SK-N-SH (cell line): ENCODE measurements around the gene CRELD2. TPM values are rescaled to one million over a fixed set of nuclear protein-coding genes. Genes with fewer than 3 reads are reported as not detected.

ENCODE experiments used
- CTCF ChIA-PET: fragments of 300-600, 350-600 bp; formaldehyde crosslinking; extraction: SDS; loops from one replicate; lab custom pipeline; 2021; lab: Yijun Ruan, JAX
- POLR2A ChIA-PET: fragments of 350-600 bp; sonication (Branson Sonifier 250); formaldehyde crosslinking; extraction: SDS; loops from one replicate; lab custom pipeline; 2020; ENCODE audit warnings: antibody characterized with exemption, inconsistent platforms; lab: Yijun Ruan, JAX
- DNase-seq: peaks from one replicate; pipeline ENCODE4 v3.0.0; 2012
- H2AFZ ChIP-seq: fragments of 200-600 bp; sonication (generic); 2 replicates; pipeline ENCODE4 v1.8.1; 2016; ENCODE audit warnings: antibody characterized with exemption, mild to moderate bottlenecking, low read depth
- H3F3A ChIP-seq: fragments of 200-600 bp; sonication (generic); replicated peaks from 2 replicates; pipeline ENCODE3; 2016; ENCODE audit warnings: antibody characterized with exemption, mild to moderate bottlenecking; ENCODE audit not compliant: insufficient read depth
- H3K27ac ChIP-seq, 2 experiments: fragments of 200-500 bp in 1 of 2; fragments of 200-600 bp in 1 of 2; sonication (Bioruptor generic) in 1 of 2; sonication (generic), shearing (Covaris generic) in 1 of 2; 2 replicates each; pipeline versions ENCODE4 v1.5.1 to v1.6.1; 2014 to 2016; ENCODE audit warnings: low read depth in 2 of 2, inconsistent platforms in 1 of 2, low read length in 1 of 2, mild to moderate bottlenecking in 1 of 2, mixed read lengths in 1 of 2
- H3K27me3 ChIP-seq: fragments of 200-600 bp; sonication (generic), shearing (Covaris generic); 2 replicates; pipeline ENCODE4 v1.6.1; 2016; ENCODE audit warnings: mixed run types; ENCODE audit not compliant: insufficient read depth
- H3K36me3 ChIP-seq, 2 experiments: fragments of 200-500 bp in 1 of 2; fragments of 200-600 bp in 1 of 2; sonication (Bioruptor generic) in 1 of 2; sonication (generic) in 1 of 2; replicated peaks in 1 of 2; 2 replicates each; pipeline versions ENCODE3 to v1.5.1; 2014 to 2016; ENCODE audit warnings: low read length in 1 of 2, mild to moderate bottlenecking in 1 of 2; ENCODE audit not compliant: insufficient read depth in 2 of 2, control insufficient read depth in 1 of 2
- H3K4me1 ChIP-seq, 2 experiments: fragments of 200-500 bp in 1 of 2; fragments of 200-600 bp in 1 of 2; sonication (Bioruptor generic) in 1 of 2; sonication (generic), shearing (Covaris generic) in 1 of 2; 2 replicates each; pipeline versions ENCODE4 v1.5.1 to v1.6.1; 2014 to 2016; ENCODE audit warnings: low read depth in 1 of 2, low read length in 1 of 2, mixed run types in 1 of 2; ENCODE audit not compliant: insufficient read depth in 2 of 2, control insufficient read depth in 1 of 2
- H3K4me2 ChIP-seq: fragments of 200-600 bp; sonication (generic), shearing (Covaris generic); 2 replicates; pipeline ENCODE4 v1.6.1; 2017; ENCODE audit warnings: mixed run types
- H3K4me3 ChIP-seq, 2 experiments: fragments of 200-500 bp in 1 of 2; fragments of 200-600 bp in 1 of 2; sonication (Bioruptor generic) in 1 of 2; sonication (generic), shearing (Covaris generic) in 1 of 2; 2 replicates each; pipeline versions ENCODE4 v1.5.1 to v1.8.1; 2014 to 2016; ENCODE audit warnings: low read depth in 2 of 2, inconsistent platforms in 1 of 2, low read length in 1 of 2, mild to moderate bottlenecking in 1 of 2, mixed read lengths in 1 of 2, moderate library complexity in 1 of 2
- H3K79me2 ChIP-seq: fragments of 200-600 bp; sonication (generic); 2 replicates; pipeline ENCODE4 v1.8.1; 2017; ENCODE audit warnings: mild to moderate bottlenecking; ENCODE audit not compliant: insufficient read depth
- H3K9ac ChIP-seq: fragments of 200-600 bp; sonication (generic); 2 replicates; pipeline ENCODE4 v1.6.1; 2017; ENCODE audit warnings: mixed run types
- H3K9me2 ChIP-seq: fragments of 200-600 bp; sonication (generic); 2 replicates; pipeline ENCODE4 v1.6.1; 2017; ENCODE audit warnings: mixed run types
- H3K9me3 ChIP-seq: fragments of 200-600 bp; sonication (generic); 2 replicates; pipeline ENCODE4 v1.6.1; 2017; ENCODE audit warnings: mixed run types, mild to moderate bottlenecking, moderate library complexity
- H4K20me1 ChIP-seq: fragments of 200-600 bp; sonication (generic); 2 replicates; pipeline ENCODE4 v1.6.1; 2017; ENCODE audit warnings: mild to moderate bottlenecking, mixed run types; ENCODE audit not compliant: insufficient read depth
- CTCF ChIP-seq: fragments of 200-600 bp; sonication (generic); IDR thresholded peaks from 2 replicates; pipeline ENCODE4 v1.6.1; 2017; ENCODE audit warnings: antibody characterized with exemption, mild to moderate bottlenecking, moderate library complexity
- GABPA ChIP-seq: IDR thresholded peaks from 2 replicates; pipeline ENCODE4 v1.4.0; 2012; ENCODE audit warnings: low read depth, mild to moderate bottlenecking
- JUND ChIP-seq: IDR thresholded peaks from 2 replicates; pipeline ENCODE4 v1.4.0; 2012
- NFIC ChIP-seq: IDR thresholded peaks from 2 replicates; pipeline ENCODE4 v1.4.0; 2012; ENCODE audit warnings: borderline replicate concordance
- RAD21 ChIP-seq: IDR thresholded peaks from 2 replicates; pipeline ENCODE4 v1.6.1; 2012; ENCODE audit warnings: mild to moderate bottlenecking, low read length
- RCOR1 ChIP-seq: fragments of 150-350 bp; IDR thresholded peaks from 2 replicates; pipeline ENCODE4 v1.6.1; 2017; ENCODE audit warnings: antibody characterized with exemption, low read length
- SIN3A ChIP-seq: IDR thresholded peaks from 2 replicates; pipeline ENCODE4 v1.6.1; 2012; ENCODE audit warnings: low read depth, mild to moderate bottlenecking, low read length, moderate library complexity, borderline replicate concordance
- SMC3 ChIP-seq: IDR thresholded peaks from 2 replicates; pipeline ENCODE4 v1.6.1; 2012; ENCODE audit warnings: low read depth, low read length, improper control_type of control experiment
- TAF1 ChIP-seq: IDR thresholded peaks from 2 replicates; pipeline ENCODE4 v1.6.1; 2012; ENCODE audit warnings: low read depth, mild to moderate bottlenecking, low read length, moderate library complexity, borderline replicate concordance
- TCF12 ChIP-seq: IDR thresholded peaks from 2 replicates; pipeline ENCODE4 v1.4.0; 2012
- TEAD4 ChIP-seq: IDR thresholded peaks from 2 replicates; pipeline ENCODE4 v1.4.0; 2012; ENCODE audit warnings: mild to moderate bottlenecking, borderline replicate concordance; ENCODE audit not compliant: insufficient read depth
- USF1 ChIP-seq: IDR thresholded peaks from 2 replicates; pipeline ENCODE4 v1.4.0; 2012; ENCODE audit warnings: low read depth, borderline replicate concordance
- WGBS: methylation state at CpG from one replicate; pipeline ENCODE4 v1.1.6; 2017; ENCODE audit warnings: low lambda C conversion rate; 5-methylcytosine and 5-hydroxymethylcytosine counted together
- polyA plus RNA-seq, 3 experiments: library from polyadenylated mRNA; depleted of rRNA; stranded (reverse); fragments of >200 nt; gene quantifications; 2 replicates each; pipeline ENCODE4 v1.2.3, GENCODE V29; 2012

The CRELD2 gene
- polyA plus RNA-seq, 1 of the 3 experiments (the other 2 are of a cell fraction) = 113 TPM

- ChIA-PET CTCF (interaction anchor here (1.1 kb wide), 1 partner anchor 104 kb away, joined by 6 read pairs; no protein-coding TSS in a partner anchor), POLR2A (no interaction called here)
These were observed 8.5 kb downstream of the CRELD2 start for GRCh38 chr22:49926916-49927315.

GRCh38 chr22:49927483-49928184 is 9.2 kb downstream of the CRELD2 start:
- Histone ChIP-seq H3F3A (no peaks in the 10 kb centered on the region), H3K27ac (no peak overlapping the region), H4K20me1 (no peaks in the 10 kb centered on the region), H2AFZ (no peak overlapping the region), H3K9me2 (no peaks in the 10 kb centered on the region), H3K27me3 (no peaks in the 10 kb centered on the region), H3K4me3 (no peak overlapping the region), H3K79me2 (no peaks in the 10 kb centered on the region), H3K9me3 (no peaks in the 10 kb centered on the region), H3K4me2 (no peak overlapping the region), H3K9ac (no peak overlapping the region), H3K4me1 (peaks cover 0 to 15% of the 10 kb centered on the region in 2 experiments; a peak in 1 of 4 replicates), H3K36me3 (peaks cover 0 to 16% of the 10 kb centered on the region in 2 experiments)
- WGBS = 80% methylated on average over 9 of the region's 26 CpGs
- POLR2A ChIA-PET = no interaction called here
- CTCF ChIA-PET = interaction anchor here (0.9 to 1.1 kb wide), 3 partner anchors 66 to 103 kb away, joined by 3 to 6 read pairs (median 4); no protein-coding TSS in a partner anchor
- no peak for DNase-seq
- no peak for TF ChIP-seq RAD21
- no peak for TF ChIP-seq GABPA
- TF ChIP-seq USF1 = no peak
- no peak for TF ChIP-seq JUND
- TF ChIP-seq SMC3 = no peak

More at GRCh38 chr22:49926916-49927315, 8.5 kb downstream of the CRELD2 start:
- no peak for DNase-seq
- TF ChIP-seq JUND (no peak), TAF1 (no peak)
- WGBS = 86% methylated on average over 18 of the region's 18 CpGs
- Histone ChIP-seq H3K4me3 (no peak overlapping the region), H3K79me2 (no peaks in the 10 kb centered on the region), H3K27me3 (no peaks in the 10 kb centered on the region), H3F3A (no peaks in the 10 kb centered on the region), H3K4me1 (peaks cover 0 to 15% of the 10 kb centered on the region in 2 experiments; a peak in 1 of 4 replicates), H3K27ac (no peak overlapping the region), H3K9me3 (no peaks in the 10 kb centered on the region), H3K36me3 (peaks cover 0 to 19% of the 10 kb centered on the region in 2 experiments), H3K4me2 (no peak overlapping the region), H4K20me1 (no peaks in the 10 kb centered on the region), H3K9me2 (no peaks in the 10 kb centered on the region), H2AFZ (no peak overlapping the region), H3K9ac (no peak overlapping the region)

- no peaks in the 10 kb centered on the region for H3K9me2 ChIP-seq
- H3K79me2 ChIP-seq = no peaks in the 10 kb centered on the region
- no peak for DNase-seq
- no peak for TF ChIP-seq SIN3A
- no peak for TF ChIP-seq USF1
- TF ChIP-seq TEAD4 = no peak
- no peak for TF ChIP-seq TCF12
- TF ChIP-seq CTCF = no peak
- TF ChIP-seq RCOR1 = no peak
- TF ChIP-seq SMC3 = no peak
- TF ChIP-seq NFIC = no peak
- H3K4me3 ChIP-seq = no peak overlapping the region
- H2AFZ ChIP-seq = no peak overlapping the region
- no peak overlapping the region for H3K4me2 ChIP-seq
- CTCF ChIA-PET = interaction anchor here (0.6 to 1.1 kb wide), 3 partner anchors 18 to 102 kb away, joined by 3 to 4 read pairs (median 3); no protein-coding TSS in a partner anchor
- 82% methylated on average over 8 of the region's 8 CpGs for WGBS
- no peaks in the 10 kb centered on the region for H4K20me1 ChIP-seq
- peaks cover 0 to 15% of the 10 kb centered on the region in 2 experiments for H3K36me3 ChIP-seq
- peaks cover 0 to 15% of the 10 kb centered on the region in 2 experiments; a peak in 1 of 4 replicates for H3K4me1 ChIP-seq
- H3K9ac ChIP-seq = no peak overlapping the region
- no peaks in the 10 kb centered on the region for H3F3A ChIP-seq
- H3K9me3 ChIP-seq = no peaks in the 10 kb centered on the region
- POLR2A ChIA-PET = no interaction called here
- H3K27me3 ChIP-seq = no peaks in the 10 kb centered on the region
- no peak overlapping the region for H3K27ac ChIP-seq
These were observed 9.7 kb downstream of the CRELD2 start for GRCh38 chr22:49928185-49928495.
